Neural cell (in vitro differentiated cells): ENCODE results near the gene IL19.

Experiments used
- CTCF ChIP-seq: fragments of 450-650 bp; IDR thresholded peaks from 2 replicates; pipeline ENCODE4 v1.5.1; 2014; ENCODE audit warnings: antibody characterized with exemption, mild to moderate bottlenecking, moderate library complexity; ENCODE audit not compliant: poor library complexity, severe bottlenecking
- EZH2 ChIP-seq: fragments of 200-600, 300-800 bp; shearing (Covaris generic), sonication (generic); IDR thresholded peaks from 2 replicates; pipeline ENCODE4 v1.6.1; 2014; ENCODE audit warnings: antibody characterized with exemption, low read length, borderline replicate concordance, mild to moderate bottlenecking; ENCODE audit not compliant: insufficient read depth, poor library complexity, severe bottlenecking
- MXI1 ChIP-seq: fragments of 450-650 bp; conservative IDR thresholded peaks from 2 replicates; pipeline ENCODE4 v1.6.1; 2014; ENCODE audit warnings: antibody characterized with exemption, mild to moderate bottlenecking; ENCODE audit not compliant: poor library complexity, severe bottlenecking
- POLR2AphosphoS5 ChIP-seq: IDR thresholded peaks from 2 replicates; pipeline ENCODE4 v1.6.1; 2012
- RAD21 ChIP-seq: fragments of 450-650 bp; conservative IDR thresholded peaks from 2 replicates; pipeline ENCODE4 v1.6.1; 2014; ENCODE audit warnings: antibody characterized with exemption, mild to moderate bottlenecking, moderate library complexity
- REST ChIP-seq: IDR thresholded peaks from 2 replicates; pipeline ENCODE4 v1.6.1; 2012; ENCODE audit warnings: borderline replicate concordance
- TAF1 ChIP-seq: IDR thresholded peaks from 2 replicates; pipeline ENCODE4 v1.6.1; 2012; ENCODE audit warnings: low read depth

GRCh38 chr1:206790502-206791250, 20.1 kb downstream of the IL19 start:
- TF ChIP-seq CTCF, result no peak
- TF ChIP-seq REST, result no peak
- no peak for TF ChIP-seq TAF1
- no peak for TF ChIP-seq POLR2AphosphoS5
- TF ChIP-seq MXI1, result no peak
- no peak for TF ChIP-seq RAD21
- TF ChIP-seq EZH2, result no peak
